DND-41 (cell line): ENCODE data around the gene SMG7.

Experiments
- EZH2 ChIP-seq: IDR thresholded peaks from 3 replicates; pipeline ENCODE4 v1.6.1; 2012; ENCODE audit warnings: borderline replicate concordance, low read depth, mild to moderate bottlenecking, moderate library complexity, low read length, inconsistent platforms; ENCODE audit not compliant: severe bottlenecking
- TF ChIP-seq, protein P1 (sequence below): IDR thresholded peaks from 2 replicates; pipeline ENCODE4 v1.5.1; 2012; ENCODE audit warnings: borderline replicate concordance, low read length, moderate library complexity, mild to moderate bottlenecking; ENCODE audit not compliant: poor library complexity, severe bottlenecking; ENCODE audit errors: extremely low read depth

DNA sequence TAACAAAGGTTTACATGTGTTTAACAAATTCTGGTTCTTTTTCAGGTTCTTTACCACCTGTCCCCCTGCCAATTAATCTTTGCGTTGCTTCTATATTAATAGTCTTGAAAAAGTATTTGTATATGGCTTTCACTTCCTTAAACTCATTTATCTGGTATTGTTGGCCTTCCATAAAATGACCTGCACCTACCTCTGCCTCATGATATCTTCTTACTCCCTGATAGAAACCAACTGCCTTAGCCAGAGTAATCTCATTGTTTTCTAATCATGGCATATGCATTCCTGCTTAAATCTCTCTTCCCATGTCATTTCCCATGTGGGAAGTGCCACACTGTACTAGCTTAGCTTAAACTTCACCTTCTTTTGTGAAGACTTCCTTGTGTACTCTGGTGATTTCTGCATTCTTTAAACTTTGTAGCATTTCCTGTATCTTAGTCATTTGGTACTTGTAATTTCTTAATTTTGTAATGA lies 8.7 kb downstream of the SMG7 start:
- TF ChIP-seq, protein P1, sequence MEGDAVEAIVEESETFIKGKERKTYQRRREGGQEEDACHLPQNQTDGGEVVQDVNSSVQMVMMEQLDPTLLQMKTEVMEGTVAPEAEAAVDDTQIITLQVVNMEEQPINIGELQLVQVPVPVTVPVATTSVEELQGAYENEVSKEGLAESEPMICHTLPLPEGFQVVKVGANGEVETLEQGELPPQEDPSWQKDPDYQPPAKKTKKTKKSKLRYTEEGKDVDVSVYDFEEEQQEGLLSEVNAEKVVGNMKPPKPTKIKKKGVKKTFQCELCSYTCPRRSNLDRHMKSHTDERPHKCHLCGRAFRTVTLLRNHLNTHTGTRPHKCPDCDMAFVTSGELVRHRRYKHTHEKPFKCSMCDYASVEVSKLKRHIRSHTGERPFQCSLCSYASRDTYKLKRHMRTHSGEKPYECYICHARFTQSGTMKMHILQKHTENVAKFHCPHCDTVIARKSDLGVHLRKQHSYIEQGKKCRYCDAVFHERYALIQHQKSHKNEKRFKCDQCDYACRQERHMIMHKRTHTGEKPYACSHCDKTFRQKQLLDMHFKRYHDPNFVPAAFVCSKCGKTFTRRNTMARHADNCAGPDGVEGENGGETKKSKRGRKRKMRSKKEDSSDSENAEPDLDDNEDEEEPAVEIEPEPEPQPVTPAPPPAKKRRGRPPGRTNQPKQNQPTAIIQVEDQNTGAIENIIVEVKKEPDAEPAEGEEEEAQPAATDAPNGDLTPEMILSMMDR: no peak
- TF ChIP-seq EZH2: no peak
